ENCODE measurements around the gene TPST2. TPM values are rescaled to one million over a fixed set of nuclear protein-coding genes. Genes with fewer than 3 reads are reported as not detected.

Gene TPST2
- total RNA-seq, 1 donor: 35.9 TPM

GRCh38 chr22:26527167-26527566 lies 62.8 kb downstream of the TPST2 start:
- Histone ChIP-seq H3K4me3 (ENCODE audit: low read length) (no peak overlapping the region), H3K27me3 (ENCODE audit: insufficient read depth, low read length) (no peaks in the 10 kb centered on the region), H3K4me1 (ENCODE audit: insufficient read depth, low read length) (peaks cover 15% of the 10 kb centered on the region), H3K9me3 (ENCODE audit: low read depth, low read length) (no peaks in the 10 kb centered on the region)

- H3K4me3 ChIP-seq (ENCODE audit: low read length): no peak overlapping the region
- no peaks in the 10 kb centered on the region for H3K9me3 ChIP-seq (ENCODE audit: low read depth, low read length)
- peaks cover 15% of the 10 kb centered on the region for H3K4me1 ChIP-seq (ENCODE audit: insufficient read depth, low read length)
- H3K27me3 ChIP-seq (ENCODE audit: insufficient read depth, low read length): no peaks in the 10 kb centered on the region
These were observed 63.9 kb downstream of the TPST2 start for GRCh38 chr22:26525946-26526564.

DNA sequence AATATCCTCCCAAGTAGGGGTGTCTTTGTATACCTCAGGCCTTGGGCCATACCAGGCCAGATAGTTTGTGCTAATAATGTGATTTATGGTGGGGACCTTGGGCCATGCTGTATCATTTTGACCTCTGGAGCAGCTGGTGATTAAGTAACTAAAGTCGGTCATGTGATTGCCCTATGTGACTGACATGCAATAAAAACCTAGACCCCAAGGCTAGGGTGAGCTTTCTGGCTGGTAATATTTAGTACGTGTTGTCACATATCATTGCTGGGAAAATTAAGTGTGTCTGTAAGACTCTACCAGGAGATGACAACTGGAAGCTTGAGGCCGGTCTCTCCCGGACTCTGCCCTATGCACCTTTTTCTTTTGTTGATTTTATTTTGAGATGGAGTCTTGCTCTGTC lies 65.1 kb downstream of the TPST2 start:
- Histone ChIP-seq H3K9me3 (ENCODE audit: low read depth, low read length) (no peaks in the 10 kb centered on the region), H3K27me3 (ENCODE audit: insufficient read depth, low read length) (no peaks in the 10 kb centered on the region), H3K4me1 (ENCODE audit: insufficient read depth, low read length) (peaks cover 11% of the 10 kb centered on the region), H3K4me3 (ENCODE audit: low read length) (no peak overlapping the region)

DNA sequence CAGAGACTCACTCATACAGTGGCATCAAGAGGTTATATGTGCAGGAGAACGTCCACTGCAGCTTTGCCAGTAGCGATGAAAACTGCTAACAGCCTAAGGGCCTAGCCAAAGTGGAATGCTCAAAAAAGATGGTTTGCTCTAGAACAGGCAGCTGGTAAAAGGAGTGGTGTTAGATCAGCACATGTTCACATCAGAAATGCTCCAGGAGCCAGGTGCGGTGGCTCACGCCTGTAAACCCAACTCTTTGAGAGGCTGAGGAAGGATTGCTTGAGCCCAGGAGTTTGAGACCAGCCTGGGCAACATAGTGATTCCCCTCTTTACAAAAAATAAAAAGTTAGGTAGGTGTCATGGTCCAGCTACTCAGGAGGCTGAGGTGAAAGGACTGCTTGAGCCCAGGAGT lies 67.3 kb downstream of the TPST2 start:
- no peaks in the 10 kb centered on the region for H3K4me1 ChIP-seq (ENCODE audit: insufficient read depth, low read length)
- H3K9me3 ChIP-seq (ENCODE audit: low read depth, low read length): no peaks in the 10 kb centered on the region
- H3K27me3 ChIP-seq (ENCODE audit: insufficient read depth, low read length): no peaks in the 10 kb centered on the region
- no peak overlapping the region for H3K4me3 ChIP-seq (ENCODE audit: low read length)

- H3K27me3 ChIP-seq (ENCODE audit: insufficient read depth, low read length): no peaks in the 10 kb centered on the region
- no peaks in the 10 kb centered on the region for H3K9me3 ChIP-seq (ENCODE audit: low read depth, low read length)
- no peaks in the 10 kb centered on the region for H3K4me1 ChIP-seq (ENCODE audit: insufficient read depth, low read length)
- H3K4me3 ChIP-seq (ENCODE audit: low read length): no peak overlapping the region
These were observed 67.9 kb downstream of the TPST2 start for GRCh38 chr22:26522012-26522411.

DNA sequence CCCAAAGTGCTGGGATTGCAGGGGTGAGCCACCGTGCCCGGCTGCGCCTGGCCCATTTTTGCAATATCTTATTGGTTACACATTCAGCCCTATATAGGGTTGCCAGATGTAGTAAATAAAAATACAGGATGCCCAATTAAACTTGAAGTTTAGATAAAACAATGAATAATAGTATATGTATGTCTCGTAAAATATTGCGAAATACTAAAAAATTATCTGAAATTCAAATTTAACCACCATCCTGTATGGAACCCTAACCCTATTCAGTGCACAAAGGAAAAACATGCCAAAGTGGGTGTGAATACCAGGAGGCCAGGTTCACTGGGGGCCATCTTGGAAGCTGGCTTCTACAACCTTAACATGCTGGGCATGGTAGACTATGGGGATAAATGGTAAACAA lies 72.5 kb downstream of the TPST2 start:
- H3K27me3 ChIP-seq (ENCODE audit: insufficient read depth, low read length): no peaks in the 10 kb centered on the region
- H3K9me3 ChIP-seq (ENCODE audit: low read depth, low read length): no peaks in the 10 kb centered on the region
- no peak overlapping the region for H3K4me3 ChIP-seq (ENCODE audit: low read length)
- H3K4me1 ChIP-seq (ENCODE audit: insufficient read depth, low read length): peaks cover 8% of the 10 kb centered on the region

DNA sequence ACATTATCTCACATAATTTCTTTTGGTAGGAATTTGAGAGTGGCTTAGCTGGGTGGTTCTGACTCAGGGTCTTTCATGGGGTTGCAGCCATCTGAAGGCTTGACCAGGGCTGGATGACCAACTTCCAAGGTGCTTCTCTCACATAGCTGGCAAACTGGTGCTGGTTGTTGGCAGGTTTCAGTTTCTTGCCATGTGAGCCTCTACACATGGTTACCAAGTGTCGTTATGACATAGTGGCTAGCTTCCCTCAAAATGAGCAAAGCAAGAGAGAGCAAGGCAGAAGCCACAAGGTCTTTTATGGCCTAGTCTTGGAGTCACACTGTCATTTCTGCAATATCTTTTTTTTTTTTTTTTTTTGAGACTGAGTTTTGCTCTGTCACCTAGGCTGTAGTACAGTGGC lies 73.4 kb downstream of the TPST2 start:
- no peaks in the 10 kb centered on the region for H3K27me3 ChIP-seq (ENCODE audit: insufficient read depth, low read length)
- no peaks in the 10 kb centered on the region for H3K9me3 ChIP-seq (ENCODE audit: low read depth, low read length)
- H3K4me3 ChIP-seq (ENCODE audit: low read length): no peak overlapping the region
- peaks cover 12% of the 10 kb centered on the region for H3K4me1 ChIP-seq (ENCODE audit: insufficient read depth, low read length)

- Histone ChIP-seq H3K4me3 (ENCODE audit: low read length) (no peak overlapping the region), H3K4me1 (ENCODE audit: insufficient read depth, low read length) (peaks cover 17% of the 10 kb centered on the region), H3K27me3 (ENCODE audit: insufficient read depth, low read length) (no peaks in the 10 kb centered on the region), H3K9me3 (ENCODE audit: low read depth, low read length) (no peaks in the 10 kb centered on the region)
These were observed 74.0 kb downstream of the TPST2 start for GRCh38 chr22:26515931-26516330.

DNA sequence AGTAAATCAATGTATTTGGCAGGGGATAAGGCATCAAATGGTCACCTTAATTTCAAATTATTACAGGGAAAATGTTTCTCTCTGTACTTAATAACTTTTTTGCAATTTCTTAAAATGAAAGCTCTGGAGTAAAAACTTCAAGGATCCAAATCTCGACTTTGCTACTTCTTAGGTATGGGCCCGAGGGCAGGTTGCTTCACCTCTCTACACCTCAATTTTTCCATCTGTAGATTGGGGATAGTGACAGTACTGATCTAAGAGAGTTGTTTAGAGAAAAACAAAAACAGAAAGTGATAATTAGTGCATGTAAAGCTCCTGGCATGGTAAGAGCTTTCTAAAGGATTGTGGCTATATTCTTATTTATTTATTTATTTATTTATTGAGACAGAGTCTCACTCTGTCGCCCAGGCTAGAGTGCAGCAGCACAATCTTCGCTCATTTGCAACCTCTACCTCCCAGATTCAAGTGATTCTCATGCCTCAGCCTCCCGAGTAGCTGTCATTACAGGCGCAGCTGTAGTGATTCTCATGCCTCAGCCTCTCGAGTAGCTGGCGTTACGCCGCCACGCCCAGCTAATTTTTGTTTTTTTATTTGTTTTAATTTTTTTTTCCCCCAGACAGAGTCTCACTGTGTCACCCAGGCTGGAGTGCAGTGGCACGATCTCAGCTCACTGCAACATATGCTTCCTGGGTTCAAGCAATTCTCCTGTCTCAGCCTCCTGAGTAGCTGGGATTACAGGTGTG lies 75.3 kb downstream of the TPST2 start:
- peaks cover 20% of the 10 kb centered on the region for H3K4me1 ChIP-seq (ENCODE audit: insufficient read depth, low read length)
- no peaks in the 10 kb centered on the region for H3K27me3 ChIP-seq (ENCODE audit: insufficient read depth, low read length)
- no peak overlapping the region for H3K4me3 ChIP-seq (ENCODE audit: low read length)
- H3K9me3 ChIP-seq (ENCODE audit: low read depth, low read length): no peaks in the 10 kb centered on the region

- Histone ChIP-seq H3K4me1 (ENCODE audit: insufficient read depth, low read length) (peaks cover 20% of the 10 kb centered on the region), H3K9me3 (ENCODE audit: low read depth, low read length) (no peaks in the 10 kb centered on the region), H3K27me3 (ENCODE audit: insufficient read depth, low read length) (no peaks in the 10 kb centered on the region), H3K4me3 (ENCODE audit: low read length) (no peak overlapping the region)
These were observed 76.1 kb downstream of the TPST2 start for GRCh38 chr22:26513838-26514237.

GRCh38 chr22:26512149-26512793 lies 77.7 kb downstream of the TPST2 start, which contains the start of gene TFIP11:
TSS of gene TFIP11 (minus strand) at chr22:26512473. CDS start at chr22:26510272, 2,201 bp downstream.
- peak within 1 kb of the TSS; percentile 64 for H3K4me3 ChIP-seq (ENCODE audit: low read length)
- peaks cover 20% of the 10 kb centered on the region for H3K4me1 ChIP-seq (ENCODE audit: insufficient read depth, low read length)
- no peaks in the 10 kb centered on the region for H3K27me3 ChIP-seq (ENCODE audit: insufficient read depth, low read length)
- H3K9me3 ChIP-seq (ENCODE audit: low read depth, low read length): no peaks in the 10 kb centered on the region

GRCh38 chr22:26508148-26508547 lies 81.8 kb downstream of the TPST2 start:
- H3K4me3 ChIP-seq (ENCODE audit: low read length): no peak overlapping the region
- H3K27me3 ChIP-seq (ENCODE audit: insufficient read depth, low read length): no peaks in the 10 kb centered on the region

DNA sequence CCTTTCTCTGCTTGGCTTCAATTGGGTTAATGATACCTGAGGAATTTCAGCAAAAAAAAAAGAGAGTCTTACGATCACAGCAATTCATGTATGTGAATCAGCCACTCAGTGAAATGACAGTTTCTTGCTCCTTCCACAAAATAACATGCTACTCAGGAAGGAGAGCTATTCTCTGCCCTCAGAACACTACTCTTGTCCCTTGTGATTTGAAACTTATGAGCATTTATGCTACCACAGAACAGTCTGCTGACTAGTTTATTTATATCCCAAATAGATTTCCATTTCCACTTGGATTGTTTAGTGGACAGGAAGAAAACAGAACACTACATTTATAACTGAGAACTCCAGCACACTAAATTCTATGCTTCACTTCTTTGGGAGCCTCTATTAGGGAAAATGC lies 86.2 kb downstream of the TPST2 start:
- Histone ChIP-seq H3K27me3 (ENCODE audit: insufficient read depth, low read length) (no peaks in the 10 kb centered on the region), H3K4me1 (ENCODE audit: insufficient read depth, low read length) (peaks cover 17% of the 10 kb centered on the region), H3K4me3 (ENCODE audit: low read length) (no peak overlapping the region), H3K9me3 (ENCODE audit: low read depth, low read length) (no peaks in the 10 kb centered on the region)

More at GRCh38 chr22:26508148-26508547, 81.8 kb downstream of the TPST2 start:
- Histone ChIP-seq H3K4me1 (ENCODE audit: insufficient read depth, low read length) (peaks cover 30% of the 10 kb centered on the region), H3K9me3 (ENCODE audit: low read depth, low read length) (no peaks in the 10 kb centered on the region)

DNA sequence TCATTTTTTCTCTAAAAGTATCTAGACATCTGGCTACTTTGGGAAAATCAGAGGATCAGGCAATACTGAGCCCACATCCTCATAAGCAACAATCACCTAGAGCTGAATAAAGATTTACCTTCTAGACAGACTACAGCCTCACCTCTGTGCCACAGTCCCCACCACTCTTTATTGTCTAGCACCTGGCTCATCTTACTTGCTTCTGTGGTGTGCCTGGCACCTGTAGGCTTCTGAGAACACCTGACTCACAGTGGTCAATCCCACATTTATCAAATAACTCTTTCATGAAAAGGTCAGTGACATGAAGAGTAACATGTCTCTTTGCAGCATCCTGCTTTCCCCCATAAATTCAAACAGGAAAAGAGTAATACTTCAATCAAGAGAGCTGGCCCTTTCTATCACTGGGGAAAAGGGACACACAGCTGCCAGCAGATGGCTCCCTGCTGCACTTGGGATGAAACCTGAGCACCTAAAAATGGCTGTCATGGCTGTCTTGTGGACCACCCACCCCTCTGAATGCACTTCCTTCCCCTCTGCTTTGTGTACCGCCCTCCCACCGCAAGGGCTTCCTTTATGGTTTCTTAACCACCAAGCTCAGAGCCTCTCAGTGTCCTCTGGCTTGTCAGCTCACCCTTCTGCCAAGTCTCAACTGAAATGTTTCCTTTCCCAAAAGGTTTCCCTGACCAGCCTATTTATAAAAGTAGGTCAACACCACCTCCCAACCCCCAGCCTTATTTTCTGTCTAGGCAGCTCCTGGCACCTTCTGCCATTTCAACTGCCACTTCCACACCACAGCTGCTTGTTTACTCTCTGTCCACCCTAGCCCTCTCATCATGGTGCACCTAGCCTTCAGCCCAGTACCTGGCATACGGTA lies 87.0 kb downstream of the TPST2 start:
- H3K4me1 ChIP-seq (ENCODE audit: insufficient read depth, low read length): peaks cover 17% of the 10 kb centered on the region

DNA sequence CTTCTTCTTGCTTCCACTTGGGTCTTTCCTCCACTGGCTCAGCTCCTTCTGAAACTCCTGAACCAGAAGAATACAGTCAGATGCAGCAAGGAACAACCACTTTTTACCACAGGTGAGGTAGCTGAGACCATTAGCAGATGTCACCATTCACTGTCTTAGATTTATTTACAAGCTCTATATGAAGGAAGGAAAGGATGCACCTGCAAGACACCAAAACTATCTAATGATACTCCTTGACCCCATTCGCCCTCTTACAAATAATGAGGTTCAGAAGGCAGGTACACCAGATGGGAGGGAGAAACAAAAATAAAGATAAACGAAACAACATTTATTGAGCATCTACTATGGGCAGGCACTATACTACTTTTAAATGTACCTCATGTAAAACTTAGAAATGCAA lies 87.9 kb downstream of the TPST2 start:
- Histone ChIP-seq H3K9me3 (ENCODE audit: low read depth, low read length) (no peaks in the 10 kb centered on the region), H3K4me3 (ENCODE audit: low read length) (no peak overlapping the region), H3K27me3 (ENCODE audit: insufficient read depth, low read length) (no peaks in the 10 kb centered on the region), H3K4me1 (ENCODE audit: insufficient read depth, low read length) (peaks cover 17% of the 10 kb centered on the region)

More for the DNA sequence above, 87.0 kb downstream of the TPST2 start:
- Histone ChIP-seq H3K4me3 (ENCODE audit: low read length) (no peak overlapping the region), H3K27me3 (ENCODE audit: insufficient read depth, low read length) (no peaks in the 10 kb centered on the region), H3K9me3 (ENCODE audit: low read depth, low read length) (no peaks in the 10 kb centered on the region)
